ENCODE results near the gene DNMT3A.

Gene DNMT3A

GRCh38 chr2:25253153-25253626 is 88.5 kb downstream of the DNMT3A start:
- TF ChIP-seq, protein P1, sequence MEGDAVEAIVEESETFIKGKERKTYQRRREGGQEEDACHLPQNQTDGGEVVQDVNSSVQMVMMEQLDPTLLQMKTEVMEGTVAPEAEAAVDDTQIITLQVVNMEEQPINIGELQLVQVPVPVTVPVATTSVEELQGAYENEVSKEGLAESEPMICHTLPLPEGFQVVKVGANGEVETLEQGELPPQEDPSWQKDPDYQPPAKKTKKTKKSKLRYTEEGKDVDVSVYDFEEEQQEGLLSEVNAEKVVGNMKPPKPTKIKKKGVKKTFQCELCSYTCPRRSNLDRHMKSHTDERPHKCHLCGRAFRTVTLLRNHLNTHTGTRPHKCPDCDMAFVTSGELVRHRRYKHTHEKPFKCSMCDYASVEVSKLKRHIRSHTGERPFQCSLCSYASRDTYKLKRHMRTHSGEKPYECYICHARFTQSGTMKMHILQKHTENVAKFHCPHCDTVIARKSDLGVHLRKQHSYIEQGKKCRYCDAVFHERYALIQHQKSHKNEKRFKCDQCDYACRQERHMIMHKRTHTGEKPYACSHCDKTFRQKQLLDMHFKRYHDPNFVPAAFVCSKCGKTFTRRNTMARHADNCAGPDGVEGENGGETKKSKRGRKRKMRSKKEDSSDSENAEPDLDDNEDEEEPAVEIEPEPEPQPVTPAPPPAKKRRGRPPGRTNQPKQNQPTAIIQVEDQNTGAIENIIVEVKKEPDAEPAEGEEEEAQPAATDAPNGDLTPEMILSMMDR (conservative IDR thresholded peaks at IDR 0.05; ENCODE audit: low read length), result no peak
- DNase-seq (ENCODE audit: low read depth), result no peak
- no peak overlapping the region for H3K4me3 ChIP-seq (ENCODE audit: low read length)

GRCh38 chr2:25252291-25253152 is 89.2 kb downstream of the DNMT3A start:
- TF ChIP-seq, protein P1 (conservative IDR thresholded peaks at IDR 0.05; ENCODE audit: low read length), result no peak
- DNase-seq (ENCODE audit: low read depth), result peak; percentile 37
- peak overlapping the region; percentile 50 for H3K4me3 ChIP-seq (ENCODE audit: low read length)

DNA sequence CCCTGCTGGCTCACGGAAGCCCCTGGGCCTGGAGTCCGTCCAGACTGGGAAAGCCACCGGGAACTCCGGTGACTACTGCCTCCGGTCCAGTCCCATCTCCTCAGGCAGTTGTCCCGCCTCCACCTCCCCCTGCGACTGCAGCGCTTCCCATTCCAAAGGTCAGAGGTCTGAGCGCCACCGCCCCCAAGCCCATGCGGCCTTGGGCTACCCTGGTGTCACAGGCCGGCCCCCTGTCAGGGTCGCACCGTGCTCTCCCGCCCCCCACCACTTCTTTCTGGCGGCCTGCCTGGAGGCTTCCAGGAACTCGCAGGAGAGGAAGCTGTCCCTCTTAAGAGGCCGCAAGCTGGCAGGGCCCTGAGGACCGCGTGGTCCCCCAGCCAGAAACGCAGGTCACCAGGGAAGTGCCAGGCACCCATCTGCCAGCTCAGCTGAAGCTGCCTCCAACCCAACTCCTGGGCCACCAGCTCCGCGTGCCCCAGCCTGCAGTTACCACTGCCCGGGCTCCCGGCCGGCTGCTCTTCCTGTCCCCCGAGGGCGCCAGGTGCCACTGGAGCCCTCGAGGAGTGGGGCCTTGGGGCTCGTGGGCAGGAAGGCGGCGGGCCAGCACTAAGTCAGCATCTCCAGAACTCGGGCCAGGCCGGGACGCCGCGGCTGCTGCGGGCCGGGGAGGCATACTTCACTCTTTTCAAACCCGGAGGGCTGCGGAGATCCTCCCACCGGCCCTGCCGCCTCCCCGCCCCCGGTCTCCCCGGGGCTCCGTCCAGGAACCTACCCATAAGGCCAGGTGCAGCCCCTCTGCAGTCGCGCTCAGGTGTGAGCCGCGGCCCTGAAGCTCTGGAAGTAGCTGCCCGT is 90.1 kb downstream of the DNMT3A start:
- TF ChIP-seq, protein P1 (conservative IDR thresholded peaks at IDR 0.05; ENCODE audit: low read length), result no peak
- H3K4me3 ChIP-seq (ENCODE audit: low read length), result peak overlapping the region; percentile 50
- peak; percentile 15 for DNase-seq (ENCODE audit: low read depth)

DNA sequence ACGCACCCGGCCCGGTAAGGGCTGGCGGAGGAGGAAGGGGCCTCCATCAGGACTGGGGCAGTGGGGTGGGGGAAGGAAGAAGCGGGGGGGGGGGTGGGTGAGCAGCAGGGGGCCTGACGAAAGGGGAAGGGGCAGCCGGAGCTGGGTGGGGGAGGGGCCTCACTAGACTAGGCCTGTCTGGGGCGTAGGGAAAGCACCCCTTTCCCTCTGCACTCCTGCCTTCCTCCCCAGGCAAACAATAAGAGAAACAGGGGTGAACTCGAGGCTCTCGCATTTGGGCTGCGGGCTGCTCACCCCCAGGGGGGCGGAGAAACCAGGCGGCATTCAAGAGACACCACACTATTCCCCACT is 90.7 kb downstream of the DNMT3A start:
- DNase-seq (ENCODE audit: low read depth), result no peak
- TF ChIP-seq, protein P1 (conservative IDR thresholded peaks at IDR 0.05; ENCODE audit: low read length), result no peak
- H3K4me3 ChIP-seq (ENCODE audit: low read length), result no peak overlapping the region

DNA sequence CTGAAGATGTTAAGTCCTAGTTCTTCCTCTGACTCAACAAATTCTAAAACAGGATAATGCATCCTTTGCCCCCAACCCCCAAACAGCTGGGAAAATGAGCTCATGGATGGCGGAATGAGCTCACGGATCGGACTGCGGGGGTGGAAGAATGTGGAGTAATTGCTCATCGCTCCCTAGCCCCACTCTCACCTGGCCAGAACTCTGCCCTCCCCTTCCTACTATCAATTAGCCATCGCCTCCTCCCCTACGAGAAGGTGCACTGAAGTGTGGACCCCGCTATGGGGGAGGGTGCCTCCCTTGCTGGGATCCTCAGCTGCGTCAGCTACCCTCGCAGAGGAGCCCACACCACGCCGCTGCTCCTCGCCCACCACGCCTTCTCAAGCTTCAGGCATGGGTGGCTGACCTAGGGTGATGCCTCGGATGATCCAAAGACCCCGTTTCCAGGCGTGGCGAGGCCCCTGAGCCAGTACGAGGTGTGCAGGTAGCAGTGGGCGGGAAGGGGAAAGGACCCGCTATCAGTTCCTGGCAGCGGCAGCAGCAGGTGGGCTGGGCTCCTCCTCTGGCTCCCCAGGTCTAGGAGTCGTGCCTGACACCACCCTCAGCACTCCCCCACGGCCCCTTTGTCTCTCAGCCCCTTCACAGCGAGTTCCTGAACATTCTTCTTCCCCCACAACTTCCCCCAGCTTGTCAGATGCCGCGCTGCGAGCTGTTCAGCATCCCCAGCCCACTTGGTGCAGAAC is 91.2 kb downstream of the DNMT3A start:
- H3K4me3 ChIP-seq (ENCODE audit: low read length), result no peak overlapping the region
- peak; percentile 22 for DNase-seq (ENCODE audit: low read depth)
- TF ChIP-seq, protein P1 (conservative IDR thresholded peaks at IDR 0.05; ENCODE audit: low read length), result no peak

DNA sequence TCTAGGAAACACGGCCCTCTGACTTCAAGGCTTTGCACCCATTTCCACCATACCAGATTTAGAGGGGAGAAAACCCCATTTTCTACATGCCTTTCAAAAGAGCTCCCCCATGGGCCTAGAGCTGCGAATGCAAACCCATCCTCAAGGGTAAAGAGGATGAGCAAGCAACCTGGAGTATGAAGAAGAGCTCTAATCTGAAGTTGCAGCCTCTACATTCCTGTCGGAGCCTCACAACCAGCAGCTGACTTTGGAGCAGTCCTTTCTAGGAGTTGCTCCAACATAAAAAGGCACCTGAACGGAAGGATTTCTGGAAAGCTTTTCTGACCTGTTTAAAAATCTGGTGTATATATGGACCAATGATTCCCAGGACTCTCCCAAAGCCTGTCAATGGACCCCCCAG is 91.9 kb downstream of the DNMT3A start:
- no peak for DNase-seq (ENCODE audit: low read depth)
- TF ChIP-seq, protein P1 (conservative IDR thresholded peaks at IDR 0.05; ENCODE audit: low read length), result no peak
- H3K4me3 ChIP-seq (ENCODE audit: low read length), result no peak overlapping the region
